HPDE6-E6E7 (cell line): ENCODE data around the gene OPTC.

ENCODE experiments used
- DNase-seq: peaks from one replicate; pipeline ENCODE4 v3.0.0; 2011; ENCODE audit warnings: missing footprints; ENCODE audit errors: extremely low spot score

The OPTC gene

DNA sequence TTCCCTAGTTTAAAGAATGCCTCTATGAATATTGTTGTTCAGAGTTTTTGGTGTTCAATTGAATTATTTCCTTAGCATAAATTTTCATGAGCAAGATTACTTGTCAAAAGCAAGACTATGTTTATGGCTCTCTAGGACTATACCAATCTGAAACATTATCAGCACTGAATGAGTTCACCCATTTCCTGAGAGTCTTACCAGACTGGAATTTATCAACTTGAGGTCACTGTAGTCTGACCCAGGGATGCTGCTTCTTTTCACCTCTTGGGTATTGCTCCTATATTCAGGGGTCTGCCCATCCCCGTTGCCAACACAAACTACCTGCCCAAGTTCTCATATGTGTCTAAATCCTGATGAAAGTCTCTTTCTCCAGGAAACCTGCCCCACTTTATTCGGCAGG lies 42.6 kb downstream of the OPTC start:
- DNase-seq = no peak

GRCh38 chr1:203536980-203537455 lies 43.1 kb downstream of the OPTC start:
- DNase-seq = no peak

GRCh38 chr1:203537806-203538464 lies 44.0 kb downstream of the OPTC start:
- DNase-seq = no peak

GRCh38 chr1:203538726-203539125 lies 44.8 kb downstream of the OPTC start:
- no peak for DNase-seq

DNA sequence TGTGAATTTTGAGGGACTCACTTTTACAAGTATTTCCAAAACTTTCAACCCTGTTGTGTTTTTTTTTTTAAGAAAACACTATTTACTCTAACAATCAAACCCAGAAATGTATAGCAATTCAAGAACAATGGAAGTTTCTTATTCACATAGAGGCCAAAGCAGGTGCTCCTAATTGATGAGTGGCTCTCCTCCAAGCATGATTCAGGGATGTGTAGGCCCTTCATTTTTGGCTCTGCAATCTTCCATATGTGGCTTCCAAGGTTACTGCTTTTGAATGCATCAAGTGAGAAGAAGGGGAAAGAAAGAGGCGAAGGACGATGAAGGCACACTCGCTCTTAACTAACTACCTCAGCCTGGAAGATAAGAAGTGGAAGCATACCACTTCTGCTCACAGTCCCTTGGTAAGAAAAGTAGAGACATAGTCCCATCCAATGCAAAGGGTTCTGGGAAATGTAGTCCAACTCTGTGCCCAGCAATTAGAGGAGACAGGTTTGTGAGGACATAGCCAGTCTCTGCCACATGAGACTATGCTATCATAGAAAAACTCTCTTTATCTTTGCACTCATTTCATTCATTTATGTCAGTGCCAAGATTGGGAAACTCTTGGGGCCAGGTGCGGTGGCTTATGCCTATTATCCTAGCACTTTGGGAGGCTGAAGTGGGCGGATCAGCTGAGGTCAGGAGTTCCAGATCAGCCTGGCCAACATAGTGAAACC lies 46.0 kb downstream of the OPTC start:
- DNase-seq = no peak

- no peak for DNase-seq
These were observed 50.5 kb downstream of the OPTC start for GRCh38 chr1:203544485-203544884.

- DNase-seq = no peak
These were observed 51.2 kb downstream of the OPTC start for GRCh38 chr1:203544978-203545816.

DNA sequence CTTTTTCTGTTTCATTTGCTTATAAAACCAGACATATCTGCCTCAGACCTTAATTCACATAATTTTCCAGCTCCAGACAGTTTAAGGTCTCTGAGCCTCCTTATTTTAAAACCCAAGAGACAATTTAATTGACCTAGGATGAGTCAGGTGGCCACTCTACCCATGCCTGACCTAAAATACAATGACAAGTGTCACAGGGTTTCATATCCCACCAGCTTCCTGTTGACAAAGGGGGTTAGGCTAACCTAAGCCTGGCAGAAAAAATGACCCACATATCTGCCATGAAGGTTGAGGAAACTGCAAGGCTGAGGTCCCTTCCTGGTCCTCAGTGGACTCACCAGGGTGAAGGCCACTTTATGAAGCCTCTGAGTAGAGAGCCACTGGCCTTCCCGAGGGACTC lies 52.3 kb downstream of the OPTC start:
- no peak for DNase-seq

- DNase-seq = no peak
These were observed 53.2 kb downstream of the OPTC start for GRCh38 chr1:203547147-203547546.

DNA sequence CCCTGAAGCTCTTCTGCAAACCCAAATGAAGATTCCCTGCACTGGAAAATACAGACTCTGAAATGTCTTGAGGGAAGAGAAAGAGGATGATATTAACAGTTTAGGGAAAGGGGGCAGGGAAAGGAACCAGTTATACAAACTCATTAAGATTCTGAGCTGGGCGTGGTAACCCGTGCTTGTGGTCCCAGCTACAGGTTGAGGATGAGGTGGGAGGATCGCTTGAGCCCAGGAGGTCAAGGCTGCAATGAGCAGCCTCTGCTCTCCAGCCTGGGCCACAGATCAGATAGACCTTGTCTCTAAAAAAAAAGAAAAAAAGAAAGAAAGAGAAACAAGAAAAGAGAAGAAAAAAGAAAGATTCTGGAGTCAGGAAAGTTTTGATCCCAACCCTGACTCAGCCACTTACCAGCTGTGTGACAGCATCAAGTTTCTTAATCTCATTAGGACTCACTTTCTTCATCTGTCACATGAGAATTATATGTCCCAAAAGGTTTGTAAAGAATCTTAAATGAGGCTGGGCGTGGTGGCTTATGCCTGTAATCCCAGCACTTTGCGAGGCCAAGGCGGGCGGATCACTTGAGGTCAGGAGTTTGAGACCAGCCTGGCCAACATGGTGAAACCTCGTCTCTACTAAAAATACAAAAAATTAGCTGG lies 53.9 kb downstream of the OPTC start:
- DNase-seq = no peak

- no peak for DNase-seq
These were observed 54.9 kb downstream of the OPTC start for GRCh38 chr1:203548892-203549291.

GRCh38 chr1:203549309-203549708 lies 55.4 kb downstream of the OPTC start:
- no peak for DNase-seq

DNA sequence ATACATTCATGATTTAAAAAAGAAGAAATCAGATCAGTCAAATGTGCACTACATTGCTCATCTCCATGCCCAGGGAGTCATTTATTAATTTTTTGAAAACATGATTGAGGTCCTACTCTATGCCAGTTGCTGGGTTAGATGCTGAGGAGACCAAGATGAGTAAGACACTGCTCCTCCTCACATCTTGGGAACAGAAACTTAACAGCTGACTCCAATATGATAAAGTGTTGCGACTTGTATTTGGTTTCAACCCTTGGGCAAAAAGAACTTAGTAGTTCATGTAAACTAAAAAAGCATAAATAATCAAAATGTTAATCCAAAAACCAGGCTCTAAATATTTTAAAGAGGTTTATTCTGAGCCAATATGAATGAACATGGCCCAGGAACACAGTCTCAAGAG lies 56.9 kb downstream of the OPTC start:
- DNase-seq = no peak

GRCh38 chr1:203551550-203551949 lies 57.6 kb downstream of the OPTC start:
- no peak for DNase-seq

GRCh38 chr1:203553496-203553895 lies 59.5 kb downstream of the OPTC start:
- DNase-seq = no peak

- no peak for DNase-seq
These were observed 60.1 kb downstream of the OPTC start for GRCh38 chr1:203554071-203554470.

DNA sequence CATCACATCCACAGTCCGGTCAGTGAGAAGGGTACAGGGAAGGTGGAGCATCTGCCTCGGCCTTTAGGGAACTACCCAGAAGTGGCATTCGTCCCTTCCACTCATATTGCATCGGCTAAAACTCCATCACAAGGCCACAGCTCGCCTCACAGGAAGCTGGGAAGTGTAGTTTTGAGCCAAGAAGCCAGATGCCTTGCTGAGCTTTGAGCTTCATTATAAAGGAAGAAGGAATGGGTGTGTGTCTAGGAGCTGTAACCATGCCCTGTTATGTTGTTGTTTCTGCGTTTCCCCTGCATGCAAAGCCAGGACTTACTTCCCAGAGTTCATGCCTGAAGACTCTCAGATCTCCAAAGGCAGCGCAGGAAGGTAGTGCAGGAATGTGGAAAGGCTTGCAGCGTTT lies 61.1 kb downstream of the OPTC start:
- DNase-seq = no peak

DNA sequence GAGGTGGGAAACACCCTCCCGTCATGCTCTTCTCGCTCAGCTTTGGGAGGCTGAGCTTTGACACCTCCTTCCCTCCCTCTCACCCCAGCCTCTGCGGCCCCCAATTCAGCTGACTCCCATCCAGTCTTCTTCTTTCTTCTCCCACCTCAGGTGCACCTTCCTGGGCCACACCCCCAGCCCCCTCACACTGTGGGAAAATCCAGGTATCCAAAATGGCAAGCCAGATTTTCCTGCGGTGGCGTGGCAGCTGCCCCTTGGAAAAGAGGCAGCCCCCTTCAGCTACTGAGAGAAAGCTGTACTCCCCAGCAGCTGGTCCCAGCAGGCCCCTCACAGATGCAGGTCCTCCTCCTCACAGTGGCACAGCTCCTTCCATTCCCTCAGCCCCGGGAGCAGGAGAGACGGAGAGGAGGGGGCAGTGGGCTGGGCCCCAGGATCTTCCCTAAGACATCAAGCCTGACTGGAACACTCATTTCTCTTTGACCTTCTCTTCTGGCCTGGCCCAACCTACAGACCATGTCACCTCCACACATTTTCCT lies 61.6 kb downstream of the OPTC start:
- DNase-seq = no peak

GRCh38 chr1:203556047-203556851 lies 62.3 kb downstream of the OPTC start:
- DNase-seq = no peak

- DNase-seq = no peak
These were observed 63.4 kb downstream of the OPTC start for GRCh38 chr1:203557390-203557789.
